MCF 10A (cell line): ENCODE data around the gene MGST1. TPM values are rescaled to one million over a fixed set of nuclear protein-coding genes. Genes with fewer than 3 reads are reported as not detected.
"Not testable (repeated sequence)": the region's sequence is repeated elsewhere in the genome, so short reads cannot be mapped to it uniquely, and the experiment has no call there.

Experiments
- BruUV-seq: library from RNA; stranded (reverse); fragments of 400-500 nt; replicated peaks from 2 replicates; lab custom pipeline; 2021; lab: Mats Ljungman, UMichigan
- CTCF ChIA-PET: fragments of 300-600 bp; sonication (Branson Sonifier 250); formaldehyde crosslinking; extraction: SDS; loops from one replicate; lab custom pipeline; 2021; ENCODE audit warnings: antibody characterized with exemption, inconsistent platforms; lab: Yijun Ruan, JAX
- POLR2A ChIA-PET: fragments of 300-600, 350-650 bp; sonication (Branson Sonifier 250); formaldehyde crosslinking; extraction: SDS; loops from one replicate; lab custom pipeline; 2020; ENCODE audit warnings: antibody characterized with exemption, inconsistent platforms; lab: Yijun Ruan, JAX
- DNase-seq: peaks from one replicate; pipeline ENCODE4 v3.0.0-alpha.2; 2018; ENCODE audit not compliant: unreplicated experiment
- H3K27ac Mint-ChIP-seq: one replicate; pipeline ENCODE4 v1.8.0; 2022; ENCODE audit warnings: mild to moderate bottlenecking, low read depth, mixed read lengths; ENCODE audit not compliant: unreplicated experiment
- H3K27me3 Mint-ChIP-seq: one replicate; pipeline ENCODE4 v1.8.0; 2022; ENCODE audit warnings: mixed read lengths; ENCODE audit not compliant: insufficient read depth, unreplicated experiment
- H3K36me3 Mint-ChIP-seq: one replicate; pipeline ENCODE4 v1.8.0; 2022; ENCODE audit warnings: mild to moderate bottlenecking, moderate library complexity, mixed read lengths; ENCODE audit not compliant: insufficient read depth, unreplicated experiment
- H3K4me1 Mint-ChIP-seq: one replicate; pipeline ENCODE4 v1.8.0; 2022; ENCODE audit warnings: mixed read lengths; ENCODE audit not compliant: insufficient read depth, unreplicated experiment
- H3K4me3 Mint-ChIP-seq: one replicate; pipeline ENCODE4 v1.8.0; 2022; ENCODE audit warnings: mild to moderate bottlenecking, moderate library complexity, mixed read lengths; ENCODE audit not compliant: unreplicated experiment
- H3K9me3 Mint-ChIP-seq: one replicate; pipeline ENCODE4 v1.8.0; 2022; ENCODE audit warnings: mixed read lengths; ENCODE audit not compliant: unreplicated experiment
- intact Hi-C: fragments of 100-400 bp; cut with micrococcal nuclease; formaldehyde crosslinking; loops from 2 replicates; pipeline ENCODE4 v1.14.1; 2022
- total RNA-seq: library from RNA; stranded (reverse); gene quantifications from 2 replicates; pipeline ENCODE4 v1.2.3, GENCODE V29; 2022
- TF ChIP-seq, protein P1 (sequence below): fragments of 200-600 bp; IDR thresholded peaks from one replicate; pipeline ENCODE4 v1.8.0; 2022; ENCODE audit warnings: antibody characterized with exemption, mild to moderate bottlenecking; ENCODE audit not compliant: unreplicated experiment

The MGST1 gene
- total RNA-seq, 1 experiment from 2014 or later = 375 TPM

DNA sequence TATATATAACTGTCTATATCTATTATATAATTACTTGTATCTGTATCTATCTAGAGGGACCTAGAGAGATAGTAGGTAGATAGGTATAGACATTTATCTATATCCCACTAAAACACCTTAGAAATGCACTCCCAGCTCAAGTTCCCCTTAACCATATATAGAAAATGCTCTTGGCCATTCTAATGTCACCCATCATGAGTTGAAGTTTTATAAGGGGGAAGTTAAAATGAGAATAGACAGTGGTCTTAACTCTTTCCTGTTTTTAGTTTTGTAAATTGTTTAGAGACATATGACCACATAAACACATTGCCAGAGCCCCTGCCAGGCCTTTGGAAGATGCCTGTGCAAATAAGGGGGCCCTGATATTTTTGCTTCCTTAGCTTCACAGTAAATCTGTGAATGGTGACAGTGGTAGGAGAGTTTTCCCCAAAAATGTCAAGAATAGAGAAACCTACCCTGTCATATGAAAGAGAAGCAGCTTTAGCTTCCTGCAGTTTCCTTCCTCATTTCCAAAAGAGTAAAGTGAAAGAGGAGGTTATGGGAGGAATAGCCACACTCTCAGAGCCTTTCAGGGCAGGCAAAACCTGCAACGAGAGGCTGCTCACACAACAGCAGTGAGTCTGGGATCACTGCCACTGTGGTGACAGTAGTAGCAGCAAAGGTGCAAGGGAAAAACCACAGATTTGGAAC is 45.5 kb downstream of the MGST1 start:
- DNase-seq = no peak
- Mint-ChIP-seq H3K4me3 (no peak overlapping the region), H3K27ac (no peak overlapping the region), H3K27me3 (no peaks in the 10 kb centered on the region), H3K9me3 (peaks cover 9% of the 10 kb centered on the region), H3K4me1 (peaks cover 7% of the 10 kb centered on the region), H3K36me3 (peaks cover 5% of the 10 kb centered on the region)
- no TSS peak for BruUV-seq
- TF ChIP-seq, protein P1, sequence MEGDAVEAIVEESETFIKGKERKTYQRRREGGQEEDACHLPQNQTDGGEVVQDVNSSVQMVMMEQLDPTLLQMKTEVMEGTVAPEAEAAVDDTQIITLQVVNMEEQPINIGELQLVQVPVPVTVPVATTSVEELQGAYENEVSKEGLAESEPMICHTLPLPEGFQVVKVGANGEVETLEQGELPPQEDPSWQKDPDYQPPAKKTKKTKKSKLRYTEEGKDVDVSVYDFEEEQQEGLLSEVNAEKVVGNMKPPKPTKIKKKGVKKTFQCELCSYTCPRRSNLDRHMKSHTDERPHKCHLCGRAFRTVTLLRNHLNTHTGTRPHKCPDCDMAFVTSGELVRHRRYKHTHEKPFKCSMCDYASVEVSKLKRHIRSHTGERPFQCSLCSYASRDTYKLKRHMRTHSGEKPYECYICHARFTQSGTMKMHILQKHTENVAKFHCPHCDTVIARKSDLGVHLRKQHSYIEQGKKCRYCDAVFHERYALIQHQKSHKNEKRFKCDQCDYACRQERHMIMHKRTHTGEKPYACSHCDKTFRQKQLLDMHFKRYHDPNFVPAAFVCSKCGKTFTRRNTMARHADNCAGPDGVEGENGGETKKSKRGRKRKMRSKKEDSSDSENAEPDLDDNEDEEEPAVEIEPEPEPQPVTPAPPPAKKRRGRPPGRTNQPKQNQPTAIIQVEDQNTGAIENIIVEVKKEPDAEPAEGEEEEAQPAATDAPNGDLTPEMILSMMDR = no peak
- POLR2A ChIA-PET = no interaction called here
- intact Hi-C loops = no loop called here
- CTCF ChIA-PET = no interaction called here

DNA sequence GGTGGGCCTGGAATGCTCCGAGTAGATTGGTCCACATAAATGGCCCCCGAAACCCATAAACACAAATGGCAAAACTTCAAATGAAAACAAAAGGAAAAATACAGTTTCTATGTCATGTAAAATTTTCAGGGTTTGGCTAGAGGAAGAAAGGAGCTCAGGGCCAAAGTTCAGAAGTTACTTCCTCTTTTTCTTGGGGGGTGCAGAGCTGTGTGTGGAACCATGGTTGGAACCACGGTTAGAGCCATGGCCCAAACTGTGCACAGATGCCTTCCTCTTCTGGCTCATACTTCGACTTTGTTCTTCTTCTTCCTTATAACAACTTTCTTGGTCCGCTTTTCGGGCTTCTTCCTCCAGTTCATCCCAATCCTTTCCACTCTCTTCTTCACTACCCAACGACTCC is 51.7 kb downstream of the MGST1 start:
- Mint-ChIP-seq H3K36me3 (no peaks in the 10 kb centered on the region), H3K4me1 (no peaks in the 10 kb centered on the region), H3K4me3 (no peak overlapping the region), H3K9me3 (peaks cover 7% of the 10 kb centered on the region), H3K27ac (no peak overlapping the region), H3K27me3 (no peaks in the 10 kb centered on the region)
- CTCF ChIA-PET = no interaction called here
- POLR2A ChIA-PET = no interaction called here
- DNase-seq = no peak
- TF ChIP-seq, protein P1 = no peak
- BruUV-seq = no TSS peak
- intact Hi-C loops = no loop called here

DNA sequence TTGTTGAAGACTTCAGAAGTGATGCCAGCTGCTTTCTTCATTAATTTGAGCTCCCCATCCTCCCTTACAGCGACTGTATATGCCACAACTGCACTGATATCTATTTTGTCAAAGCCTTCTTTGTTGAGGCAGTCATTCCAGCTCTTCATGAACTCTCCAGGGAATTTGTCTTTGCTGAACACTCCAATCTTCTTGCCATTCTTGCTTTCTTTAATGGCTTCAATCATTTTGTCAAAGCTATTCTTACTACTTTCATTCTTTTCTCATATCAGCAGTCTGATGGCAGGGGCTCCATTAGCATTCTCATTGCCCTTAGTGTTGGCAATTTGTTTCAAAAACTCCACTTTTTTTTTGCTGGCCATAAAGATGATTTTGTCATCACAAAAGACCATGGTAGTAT is 54.4 kb downstream of the MGST1 start:
- intact Hi-C loops, BruUV-seq, POLR2A ChIA-PET: not testable (repeated sequence)

DNA sequence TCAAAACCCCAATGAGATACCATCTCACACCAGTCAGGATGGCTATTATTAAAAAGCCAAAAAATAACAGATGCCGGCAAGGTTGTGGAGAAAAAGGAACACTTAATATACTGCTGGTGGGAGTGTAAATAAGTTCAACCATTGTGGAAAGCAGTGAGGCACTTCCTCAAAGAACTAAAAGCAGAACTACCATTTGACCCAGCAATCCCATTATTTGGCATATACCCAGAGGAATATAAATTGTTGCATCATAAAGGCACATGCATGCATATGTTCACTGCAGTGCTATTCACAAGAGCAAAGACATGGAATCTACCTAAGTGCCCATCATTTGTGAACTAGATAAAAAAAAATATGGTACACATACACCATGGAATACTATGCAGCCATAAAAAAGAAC is 59.9 kb downstream of the MGST1 start:
- Mint-ChIP-seq H3K27ac (no peak overlapping the region), H3K4me1 (no peaks in the 10 kb centered on the region), H3K4me3 (no peak overlapping the region), H3K36me3 (no peaks in the 10 kb centered on the region), H3K9me3 (peaks cover 8% of the 10 kb centered on the region), H3K27me3 (no peaks in the 10 kb centered on the region)
- no peak for DNase-seq
- ChIA-PET POLR2A (no interaction called here), CTCF (interaction anchor here (1.1 to 1.5 kb wide), 2 partner anchors 15 to 21 kb away, joined by 3 to 4 read pairs; no protein-coding TSS in a partner anchor)
- TF ChIP-seq, protein P1 = no peak
- intact Hi-C loops = no loop called here
- BruUV-seq = no TSS peak

More for the DNA sequence above, 54.4 kb downstream of the MGST1 start:
- not testable (repeated sequence) for DNase-seq, H3K4me1 Mint-ChIP-seq, H3K4me3 Mint-ChIP-seq, H3K27ac Mint-ChIP-seq, H3K9me3 Mint-ChIP-seq, H3K36me3 Mint-ChIP-seq, H3K27me3 Mint-ChIP-seq
- CTCF ChIA-PET = interaction anchor here (0.6 kb wide), 1 partner anchor 455 kb away, joined by 3 read pairs; no protein-coding TSS in a partner anchor

Other genes starting within 250 kb of the MGST1 start
- gene SLC15A5, start 70.0 kb upstream of the MGST1 start, total RNA-seq = not detected in 2 replicates